Activated B cell treated with CpG ODN at 0.5 μM for 24 hours (primary cell): Measurements from ENCODE around the gene SOX9. TPM values are rescaled to one million over a fixed set of nuclear protein-coding genes. Genes with fewer than 3 reads are reported as not detected.
A peak's percentile ranks its signal among the peaks of the same experiment; 100 is the strongest.

Source experiments
- ATAC-seq: fragments of 200-7000 bp; cut with Tn5 transposase; one replicate; pipeline ENCODE4 v1.10.0; 2021; ENCODE audit warnings: low read depth, mild to moderate bottlenecking, moderate library complexity
- CTCF ChIA-PET: fragments of 350-600 bp; sonication (Branson Sonifier 250); formaldehyde crosslinking; loops from one replicate; lab custom pipeline; 2021; ENCODE audit warnings: antibody characterized with exemption; lab: Charles Lee
- POLR2A ChIA-PET: fragments of 350-600 bp; sonication (Branson Sonifier 250); formaldehyde crosslinking; loops from one replicate; lab custom pipeline; 2021; ENCODE audit warnings: antibody characterized with exemption; lab: Charles Lee
- DNase-seq: peaks from one replicate; pipeline ENCODE4 v3.0.0; 2022
- H3K27ac Mint-ChIP-seq: one replicate; pipeline ENCODE4 v1.8.0; 2020; ENCODE audit warnings: mixed read lengths
- H3K27me3 Mint-ChIP-seq: one replicate; pipeline ENCODE4 v1.8.0; 2021; ENCODE audit warnings: mixed read lengths
- H3K36me3 Mint-ChIP-seq: one replicate; pipeline ENCODE4 v1.8.0; 2021; ENCODE audit warnings: low read depth, mixed read lengths
- H3K4me1 Mint-ChIP-seq: one replicate; pipeline ENCODE4 v1.8.0; 2021; ENCODE audit warnings: mixed read lengths
- H3K4me3 Mint-ChIP-seq: one replicate; pipeline ENCODE4 v1.8.0; 2020; ENCODE audit warnings: mild to moderate bottlenecking, mixed read lengths
- H3K9me3 Mint-ChIP-seq: one replicate; pipeline ENCODE4 v1.8.0; 2020; ENCODE audit warnings: mixed read lengths
- CTCF ChIP-seq: fragments of 200-600 bp; IDR thresholded peaks from one replicate; pipeline ENCODE4 v1.8.0; 2022; ENCODE audit warnings: antibody characterized with exemption, mild to moderate bottlenecking
- intact Hi-C: fragments of 100-400 bp; cut with micrococcal nuclease; formaldehyde crosslinking; loops from one replicate; pipeline ENCODE4 v1.15.1; 2024
- total RNA-seq: library from RNA; stranded (reverse); gene quantifications from 2 replicates; pipeline ENCODE4 v1.2.3, GENCODE V29; 2022

Gene SOX9
- total RNA-seq, 1 donor from 2014 or later, result 0.07 TPM

- Mint-ChIP-seq H3K4me3 (no peak overlapping the region), H3K27me3 (peaks cover 72% of the 10 kb centered on the region), H3K9me3 (no peaks in the 10 kb centered on the region), H3K4me1 (peaks cover 20% of the 10 kb centered on the region), H3K36me3 (no peaks in the 10 kb centered on the region), H3K27ac (no peak overlapping the region)
- TF ChIP-seq CTCF, result no peak
- no peak for ATAC-seq
- no peak for DNase-seq
- intact Hi-C loops, result no loop called here
- ChIA-PET POLR2A (no interaction called here), CTCF (no interaction called here)
These were observed 1.5 kb upstream of the SOX9 start for GRCh38 chr17:72119077-72119872.

GRCh38 chr17:72119873-72120641 lies 763 bp upstream of the SOX9 start:
- no peak for DNase-seq
- Mint-ChIP-seq H3K4me1 (peaks cover 20% of the 10 kb centered on the region), H3K27ac (no peak overlapping the region), H3K4me3 (no peak overlapping the region), H3K27me3 (peaks cover 70% of the 10 kb centered on the region), H3K9me3 (no peaks in the 10 kb centered on the region), H3K36me3 (no peaks in the 10 kb centered on the region)
- no peak for ATAC-seq
- ChIA-PET POLR2A (interaction anchor here (0.6 kb wide), 1 partner anchor 423 kb away, joined by 3 read pairs; no protein-coding TSS in a partner anchor), CTCF (no interaction called here)
- intact Hi-C loops, result no loop called here
- no peak for TF ChIP-seq CTCF

- POLR2A ChIA-PET, result interaction anchor here (0.6 kb wide), 1 partner anchor 1101 kb away, joined by 6 read pairs; no protein-coding TSS in a partner anchor
- DNase-seq (no peak), ATAC-seq (no peak)
- Mint-ChIP-seq H3K27ac (no peak overlapping the region), H3K36me3 (no peaks in the 10 kb centered on the region), H3K27me3 (peaks cover 62% of the 10 kb centered on the region), H3K4me1 (peaks cover 20% of the 10 kb centered on the region), H3K9me3 (no peaks in the 10 kb centered on the region), H3K4me3 (peak overlapping the region; percentile 70)
- CTCF ChIA-PET, result no interaction called here
- intact Hi-C loops, result no loop called here
- no peak for TF ChIP-seq CTCF
These were observed 567 bp downstream of the SOX9 start for GRCh38 chr17:72121164-72122009.

- peaks cover 18% of the 10 kb centered on the region for H3K4me1 Mint-ChIP-seq
- no peak for DNase-seq
- H3K27ac Mint-ChIP-seq, result no peak overlapping the region
- H3K9me3 Mint-ChIP-seq, result no peaks in the 10 kb centered on the region
- no peaks in the 10 kb centered on the region for H3K36me3 Mint-ChIP-seq
- TF ChIP-seq CTCF, result no peak
- H3K27me3 Mint-ChIP-seq, result peaks cover 58% of the 10 kb centered on the region
- CTCF ChIA-PET, result no interaction called here
- no peak for ATAC-seq
- H3K4me3 Mint-ChIP-seq, result peak overlapping the region; percentile 70
- intact Hi-C loops, result no loop called here
- POLR2A ChIA-PET, result no interaction called here
These were observed 1.4 kb downstream of the SOX9 start for GRCh38 chr17:72122010-72122764.
